Activated naive CD4-positive, alpha-beta T cell treated with anti-CD3 and anti-CD28 coated beads for 36 hours (primary cell): ENCODE results near the gene ANXA8. TPM values are rescaled to one million over a fixed set of nuclear protein-coding genes. Genes with fewer than 3 reads are reported as not detected.
A peak's percentile ranks its signal among the peaks of the same experiment; 100 is the strongest.

Source experiments
- CTCF ChIA-PET: fragments of 350-600 bp; sonication (Branson Sonifier 250); formaldehyde crosslinking; loops from one replicate; lab custom pipeline; 2021; ENCODE audit warnings: antibody characterized with exemption; lab: Charles Lee
- DNase-seq: peaks from one replicate; pipeline ENCODE4 v3.0.0-alpha.2; 2020
- H3K27ac Mint-ChIP-seq: one replicate; pipeline ENCODE4 v1.8.0; 2021; ENCODE audit warnings: mild to moderate bottlenecking, mixed read lengths
- H3K27me3 Mint-ChIP-seq: one replicate; pipeline ENCODE4 v1.8.0; 2021; ENCODE audit warnings: low read depth, mixed read lengths
- H3K36me3 Mint-ChIP-seq: one replicate; pipeline ENCODE4 v1.8.0; 2021; ENCODE audit warnings: low read depth, mixed read lengths
- H3K4me1 Mint-ChIP-seq: one replicate; pipeline ENCODE4 v1.8.0; 2021; ENCODE audit warnings: low read depth, mixed read lengths
- H3K4me3 Mint-ChIP-seq: one replicate; pipeline ENCODE4 v1.8.0; 2021; ENCODE audit warnings: mild to moderate bottlenecking, moderate library complexity, mixed read lengths
- H3K9me3 Mint-ChIP-seq: one replicate; pipeline ENCODE4 v1.8.0; 2021; ENCODE audit warnings: mixed read lengths
- intact Hi-C: fragments of 100-400 bp; cut with micrococcal nuclease; formaldehyde crosslinking; loops from one replicate; pipeline ENCODE4 v1.15.1; 2023
- total RNA-seq, 2 experiments: library from RNA; stranded (reverse); gene quantifications; one replicate each; pipeline ENCODE4 v1.2.3, GENCODE V29; 2021

ANXA8 gene
- total RNA-seq, 2 experiments from 2014 or later = not detected

- DNase-seq = no peak
- H3K4me3 Mint-ChIP-seq = no peak overlapping the region
- H3K4me1 Mint-ChIP-seq = peaks cover 12% of the 10 kb centered on the region
- peaks cover 8% of the 10 kb centered on the region for H3K9me3 Mint-ChIP-seq
- no peak overlapping the region for H3K27ac Mint-ChIP-seq
- peaks cover 5% of the 10 kb centered on the region for H3K27me3 Mint-ChIP-seq
- intact Hi-C loops = no loop called here
- no peaks in the 10 kb centered on the region for H3K36me3 Mint-ChIP-seq
- CTCF ChIA-PET = no interaction called here
Measured at GRCh38 chr10:47450442-47450841, 33.5 kb downstream of the ANXA8 start.

- DNase-seq = no peak
- peaks cover 2% of the 10 kb centered on the region for H3K36me3 Mint-ChIP-seq
- no peak overlapping the region for H3K4me3 Mint-ChIP-seq
- peaks cover 12% of the 10 kb centered on the region for H3K4me1 Mint-ChIP-seq
- intact Hi-C loops = no loop called here
- no peak overlapping the region for H3K27ac Mint-ChIP-seq
- peaks cover 5% of the 10 kb centered on the region for H3K27me3 Mint-ChIP-seq
- CTCF ChIA-PET = no interaction called here
- peaks cover 12% of the 10 kb centered on the region for H3K9me3 Mint-ChIP-seq
Measured at GRCh38 chr10:47449979-47450378, 33.9 kb downstream of the ANXA8 start.

- CTCF ChIA-PET = no interaction called here
- Mint-ChIP-seq H3K36me3 (peaks cover 2% of the 10 kb centered on the region), H3K4me3 (no peak overlapping the region), H3K27ac (no peak overlapping the region), H3K4me1 (peaks cover 12% of the 10 kb centered on the region), H3K27me3 (no peaks in the 10 kb centered on the region), H3K9me3 (peaks cover 13% of the 10 kb centered on the region)
- no peak for DNase-seq
- intact Hi-C loops = no loop called here
Measured at GRCh38 chr10:47449102-47449978, 34.6 kb downstream of the ANXA8 start.

- Mint-ChIP-seq H3K9me3 (peaks cover 16% of the 10 kb centered on the region), H3K36me3 (peaks cover 3% of the 10 kb centered on the region), H3K27me3 (no peaks in the 10 kb centered on the region), H3K27ac (no peak overlapping the region), H3K4me1 (peaks cover 12% of the 10 kb centered on the region), H3K4me3 (no peak overlapping the region)
- no peak for DNase-seq
- intact Hi-C loops = no loop called here
- CTCF ChIA-PET = no interaction called here
Measured at GRCh38 chr10:47447705-47448104, 36.2 kb downstream of the ANXA8 start.

- intact Hi-C loops = no loop called here
- H3K27ac Mint-ChIP-seq = no peak overlapping the region
- no peak overlapping the region for H3K4me3 Mint-ChIP-seq
- H3K4me1 Mint-ChIP-seq = peaks cover 12% of the 10 kb centered on the region
- peaks cover 3% of the 10 kb centered on the region for H3K36me3 Mint-ChIP-seq
- no peak for DNase-seq
- CTCF ChIA-PET = no interaction called here
- H3K9me3 Mint-ChIP-seq = peaks cover 16% of the 10 kb centered on the region
- peaks cover 2% of the 10 kb centered on the region for H3K27me3 Mint-ChIP-seq
Measured at GRCh38 chr10:47447209-47447608, 36.7 kb downstream of the ANXA8 start.

- no peak overlapping the region for H3K4me3 Mint-ChIP-seq
- peaks cover 3% of the 10 kb centered on the region for H3K36me3 Mint-ChIP-seq
- H3K9me3 Mint-ChIP-seq = peaks cover 16% of the 10 kb centered on the region
- intact Hi-C loops = no loop called here
- peaks cover 13% of the 10 kb centered on the region for H3K27me3 Mint-ChIP-seq
- no peak for DNase-seq
- peaks cover 12% of the 10 kb centered on the region for H3K4me1 Mint-ChIP-seq
- H3K27ac Mint-ChIP-seq = no peak overlapping the region
- CTCF ChIA-PET = no interaction called here
Measured at GRCh38 chr10:47445720-47446119, 38.2 kb downstream of the ANXA8 start.

GRCh38 chr10:47444047-47444446 lies 39.9 kb downstream of the ANXA8 start:
- H3K4me3 Mint-ChIP-seq = no peak overlapping the region
- DNase-seq = no peak
- H3K27me3 Mint-ChIP-seq = peaks cover 20% of the 10 kb centered on the region
- H3K36me3 Mint-ChIP-seq = peaks cover 3% of the 10 kb centered on the region
- intact Hi-C loops = no loop called here
- peaks cover 10% of the 10 kb centered on the region for H3K4me1 Mint-ChIP-seq
- peaks cover 16% of the 10 kb centered on the region for H3K9me3 Mint-ChIP-seq
- no peak overlapping the region for H3K27ac Mint-ChIP-seq
- CTCF ChIA-PET = no interaction called here

- Mint-ChIP-seq H3K27me3 (peaks cover 20% of the 10 kb centered on the region), H3K4me1 (peaks cover 2% of the 10 kb centered on the region), H3K27ac (no peak overlapping the region), H3K4me3 (no peak overlapping the region), H3K9me3 (peaks cover 16% of the 10 kb centered on the region), H3K36me3 (peaks cover 3% of the 10 kb centered on the region)
- CTCF ChIA-PET = no interaction called here
- DNase-seq = no peak
- intact Hi-C loops = no loop called here
Measured at GRCh38 chr10:47443145-47443544, 40.8 kb downstream of the ANXA8 start.

- H3K4me1 Mint-ChIP-seq = no peaks in the 10 kb centered on the region
- H3K27me3 Mint-ChIP-seq = peaks cover 20% of the 10 kb centered on the region
- intact Hi-C loops = no loop called here
- H3K4me3 Mint-ChIP-seq = no peak overlapping the region
- no peak for DNase-seq
- CTCF ChIA-PET = interaction anchor here (0.6 kb wide), 1 partner anchor 924 kb away, joined by 3 read pairs; no protein-coding TSS in a partner anchor
- peaks cover 17% of the 10 kb centered on the region for H3K9me3 Mint-ChIP-seq
- no peak overlapping the region for H3K27ac Mint-ChIP-seq
- H3K36me3 Mint-ChIP-seq = peaks cover 3% of the 10 kb centered on the region
Measured at GRCh38 chr10:47442351-47442750, 41.6 kb downstream of the ANXA8 start.

GRCh38 chr10:47441938-47442337 lies 42.0 kb downstream of the ANXA8 start:
- Mint-ChIP-seq H3K9me3 (peaks cover 17% of the 10 kb centered on the region), H3K27ac (no peak overlapping the region), H3K27me3 (peaks cover 20% of the 10 kb centered on the region), H3K4me1 (no peaks in the 10 kb centered on the region), H3K36me3 (peaks cover 3% of the 10 kb centered on the region), H3K4me3 (no peak overlapping the region)
- CTCF ChIA-PET = interaction anchor here (0.6 kb wide), 1 partner anchor 924 kb away, joined by 3 read pairs; no protein-coding TSS in a partner anchor
- intact Hi-C loops = no loop called here
- DNase-seq = no peak

- H3K27ac Mint-ChIP-seq = no peak overlapping the region
- H3K9me3 Mint-ChIP-seq = peaks cover 7% of the 10 kb centered on the region
- no peaks in the 10 kb centered on the region for H3K4me1 Mint-ChIP-seq
- peaks cover 1% of the 10 kb centered on the region for H3K36me3 Mint-ChIP-seq
- no peak overlapping the region for H3K4me3 Mint-ChIP-seq
- CTCF ChIA-PET = no interaction called here
- peaks cover 28% of the 10 kb centered on the region for H3K27me3 Mint-ChIP-seq
- intact Hi-C loops = no loop called here
- DNase-seq = no peak
Measured at GRCh38 chr10:47440207-47440606, 43.7 kb downstream of the ANXA8 start.

GRCh38 chr10:47438857-47439474 lies 44.9 kb downstream of the ANXA8 start:
- Mint-ChIP-seq H3K4me1 (no peaks in the 10 kb centered on the region), H3K27me3 (peaks cover 32% of the 10 kb centered on the region), H3K27ac (no peak overlapping the region), H3K4me3 (no peak overlapping the region), H3K36me3 (peaks cover 1% of the 10 kb centered on the region), H3K9me3 (peaks cover 4% of the 10 kb centered on the region)
- intact Hi-C loops = no loop called here
- peak; percentile 2 for DNase-seq
- CTCF ChIA-PET = no interaction called here

- Mint-ChIP-seq H3K27me3 (peaks cover 28% of the 10 kb centered on the region), H3K4me3 (no peak overlapping the region), H3K9me3 (peaks cover 1% of the 10 kb centered on the region), H3K4me1 (no peaks in the 10 kb centered on the region), H3K27ac (no peak overlapping the region), H3K36me3 (no peaks in the 10 kb centered on the region)
- no peak for DNase-seq
- CTCF ChIA-PET = no interaction called here
- intact Hi-C loops = no loop called here
Measured at GRCh38 chr10:47435081-47435480, 48.8 kb downstream of the ANXA8 start.
